IMR-90 (cell line): ENCODE results near the gene NLRC3. TPM values are rescaled to one million over a fixed set of nuclear protein-coding genes. Genes with fewer than 3 reads are reported as not detected.

Experiments
- ATAC-seq: fragments of 200-7000 bp; cut with Tn5 transposase; 2 replicates; pipeline ENCODE4 v1.9.1; 2020; ENCODE audit warnings: low read depth, mild to moderate bottlenecking, moderate library complexity
- BruUV-seq: library from RNA; stranded (reverse); fragments of 400-500 nt; replicated peaks from 2 replicates; lab custom pipeline; 2021; lab: Mats Ljungman, UMichigan
- CTCF ChIA-PET: fragments of 300-600 bp; formaldehyde crosslinking; extraction: SDS; loops from one replicate; lab custom pipeline; 2021; ENCODE audit warnings: antibody characterized with exemption; lab: Yijun Ruan, JAX
- POLR2A ChIA-PET: fragments of 300-600 bp; sonication (Branson Sonifier 250); formaldehyde crosslinking; loops from one replicate; lab custom pipeline; 2022; ENCODE audit warnings: antibody characterized with exemption; ENCODE audit not compliant: unreplicated experiment; lab: Charles Lee
- DNase-seq: peaks from one replicate; pipeline ENCODE4 v3.0.0; 2013
- H2AFZ ChIP-seq: replicated peaks from 2 replicates; pipeline ENCODE3; 2013; ENCODE audit warnings: low read length, mild to moderate bottlenecking; ENCODE audit not compliant: poor library complexity
- H2AK5ac ChIP-seq: 2 replicates; pipeline ENCODE4 v1.6.1; 2013; ENCODE audit warnings: low read depth, low read length, inconsistent platforms
- H2AK9ac ChIP-seq: replicated peaks from 2 replicates; pipeline ENCODE3; 2013; ENCODE audit warnings: mild to moderate bottlenecking, low read depth, low read length, moderate library complexity; ENCODE audit not compliant: poor library complexity
- H2BK120ac ChIP-seq: 2 replicates; pipeline ENCODE4 v1.6.1; 2013; ENCODE audit warnings: low read depth, low read length, inconsistent platforms
- H2BK15ac ChIP-seq: 3 replicates; pipeline ENCODE4 v1.6.1; 2013; ENCODE audit warnings: low read depth, low read length, inconsistent platforms
- H2BK20ac ChIP-seq: 2 replicates; pipeline ENCODE4 v1.6.1; 2013; ENCODE audit warnings: low read depth, mild to moderate bottlenecking, inconsistent platforms, low read length, moderate library complexity
- H2BK5ac ChIP-seq: 2 replicates; pipeline ENCODE4 v1.6.1; 2013; ENCODE audit warnings: mild to moderate bottlenecking, low read depth, low read length, inconsistent platforms; ENCODE audit not compliant: poor library complexity, severe bottlenecking
- H3K14ac ChIP-seq: replicated peaks from 2 replicates; pipeline ENCODE4 v1.6.1; 2013; ENCODE audit warnings: low read depth, low read length, inconsistent platforms
- H3K18ac ChIP-seq: 2 replicates; pipeline ENCODE4 v1.6.1; 2013; ENCODE audit warnings: low read depth, low read length, control low read depth
- H3K23ac ChIP-seq: 2 replicates; pipeline ENCODE4 v1.6.1; 2013; ENCODE audit warnings: low read depth, low read length, inconsistent platforms
- H3K27ac ChIP-seq: 2 replicates; pipeline ENCODE4 v1.5.1; 2013; ENCODE audit warnings: mild to moderate bottlenecking, control low read depth, low read length; ENCODE audit not compliant: insufficient read depth
- H3K27me3 ChIP-seq: 2 replicates; pipeline ENCODE4 v1.6.1; 2013; ENCODE audit warnings: low read length; ENCODE audit not compliant: control insufficient read depth, insufficient read depth
- H3K36me3 ChIP-seq: 2 replicates; pipeline ENCODE4 v1.6.1; 2013; ENCODE audit warnings: low read length, mixed read lengths; ENCODE audit not compliant: control insufficient read depth, insufficient read depth
- H3K4ac ChIP-seq: 2 replicates; pipeline ENCODE4 v1.6.1; 2013; ENCODE audit warnings: low read depth, low read length, inconsistent platforms
- H3K4me1 ChIP-seq: 2 replicates; pipeline ENCODE4 v1.6.1; 2013; ENCODE audit warnings: low read length, mixed read lengths; ENCODE audit not compliant: control insufficient read depth, insufficient read depth
- H3K4me2 ChIP-seq: 2 replicates; pipeline ENCODE4 v1.6.1; 2013; ENCODE audit warnings: low read depth, mild to moderate bottlenecking, control low read depth, low read length, moderate library complexity
- H3K4me3 ChIP-seq: 2 replicates; pipeline ENCODE4 v1.5.1; 2013; ENCODE audit warnings: low read depth, mild to moderate bottlenecking, control low read depth, low read length, moderate library complexity; ENCODE audit not compliant: insufficient read depth
- H3K56ac ChIP-seq: 2 replicates; pipeline ENCODE4 v1.6.1; 2013; ENCODE audit warnings: low read length, inconsistent platforms; ENCODE audit not compliant: insufficient read depth; ENCODE audit errors: extremely low read depth
- H3K79me1 ChIP-seq, 2 experiments: 2 replicates each; pipeline ENCODE4 v1.6.1; 2013; ENCODE audit warnings: low read length in 2 of 2, inconsistent platforms in 1 of 2, low read depth in 1 of 2
- H3K9ac ChIP-seq: 2 replicates; pipeline ENCODE4 v1.6.1; 2013; ENCODE audit warnings: low read depth, low read length, control low read depth
- H3K9me1 ChIP-seq: 2 replicates; pipeline ENCODE4 v1.6.1; 2013; ENCODE audit warnings: low read length, inconsistent platforms; ENCODE audit not compliant: insufficient read depth
- H3K9me3 ChIP-seq: 2 replicates; pipeline ENCODE4 v1.6.1; 2013; ENCODE audit warnings: low read length; ENCODE audit not compliant: control insufficient read depth, insufficient read depth
- H4K20me1 ChIP-seq: 2 replicates; pipeline ENCODE4 v1.6.1; 2013; ENCODE audit warnings: low read length, inconsistent platforms; ENCODE audit not compliant: insufficient read depth
- H4K5ac ChIP-seq: 2 replicates; pipeline ENCODE4 v1.6.1; 2013; ENCODE audit warnings: mild to moderate bottlenecking, low read depth, low read length, control low read depth
- H4K8ac ChIP-seq, 2 experiments: 2 replicates each; pipeline ENCODE4 v1.6.1; 2013; ENCODE audit warnings: low read depth in 2 of 2, low read length in 2 of 2, control low read depth in 1 of 2, inconsistent platforms in 1 of 2
- H4K91ac ChIP-seq: 2 replicates; pipeline ENCODE4 v1.6.1; 2013; ENCODE audit warnings: low read depth, low read length, inconsistent platforms; ENCODE audit not compliant: insufficient read depth
- CHD1 ChIP-seq: IDR thresholded peaks from 2 replicates; pipeline ENCODE4 v1.6.1; 2012; ENCODE audit warnings: low read depth, low read length, improper control_type of control experiment
- ELK1 ChIP-seq: fragments of 150-350 bp; IDR thresholded peaks from 2 replicates; pipeline ENCODE4 v1.6.1; 2016; ENCODE audit warnings: low read depth, mild to moderate bottlenecking, low read length, moderate library complexity, borderline replicate concordance
- FOS ChIP-seq: fragments of 150-350 bp; IDR thresholded peaks from 2 replicates; pipeline ENCODE4 v1.6.1; 2016; ENCODE audit warnings: low read depth, low read length
- MAFK ChIP-seq: IDR thresholded peaks from 2 replicates; pipeline ENCODE4 v1.6.1; 2012; ENCODE audit warnings: low read depth, low read length, improper control_type of control experiment
- MAZ ChIP-seq: IDR thresholded peaks from 2 replicates; pipeline ENCODE4 v1.6.1; 2012; ENCODE audit warnings: low read depth, mild to moderate bottlenecking, low read length, improper control_type of control experiment, moderate library complexity, borderline replicate concordance
- MXI1 ChIP-seq: IDR thresholded peaks from 2 replicates; pipeline ENCODE4 v1.6.1; 2012; ENCODE audit warnings: low read depth, mild to moderate bottlenecking, low read length, moderate library complexity, borderline replicate concordance
- NFE2L2 ChIP-seq: fragments of 150-350 bp; IDR thresholded peaks from 2 replicates; pipeline ENCODE4 v1.6.1; 2016; ENCODE audit warnings: low read depth, mild to moderate bottlenecking, low read length
- RAD21 ChIP-seq: IDR thresholded peaks from 2 replicates; pipeline ENCODE4 v1.6.1; 2012; ENCODE audit warnings: low read length, improper control_type of control experiment
- RCOR1 ChIP-seq: IDR thresholded peaks from 2 replicates; pipeline ENCODE4 v1.6.1; 2012; ENCODE audit warnings: mild to moderate bottlenecking, low read length, improper control_type of control experiment; ENCODE audit not compliant: insufficient replicate concordance
- USF2 ChIP-seq: fragments of 150-350 bp; IDR thresholded peaks from 2 replicates; pipeline ENCODE4 v1.6.1; 2017; ENCODE audit warnings: mild to moderate bottlenecking, antibody characterized with exemption, low read length, low read depth
- WGBS, 2 experiments: methylation state at CpG; one replicate each; pipeline versions ENCODE4 v1.1.5 to v1.1.7; 2013; ENCODE audit warnings: missing lambda C conversion rate in 2 of 2; ENCODE audit not compliant: insufficient read length in 1 of 2; ENCODE audit errors: extremely low coverage in 2 of 2; 5-methylcytosine and 5-hydroxymethylcytosine counted together
- dilution Hi-C: fragments of 300-500 bp; cut with HindIII; formaldehyde crosslinking; loops from one replicate; pipeline ENCODE4 v1.14.3; 2018; ENCODE audit warnings: low sequenced_read_pairs; ENCODE audit not compliant: unreplicated experiment
- in situ Hi-C: fragments of 300-500 bp; cut with MboI; formaldehyde crosslinking; loops from 3 replicates; pipeline ENCODE4 v1.14.3; 2019; ENCODE audit warnings: low sequenced_read_pairs, inconsistent platforms, mixed read lengths
- intact Hi-C: fragments of 100-400 bp; cut with micrococcal nuclease; formaldehyde crosslinking; loops from 2 replicates; pipeline ENCODE4 v1.10.0; 2022
- polyA plus RNA-seq, 3 experiments: library from polyadenylated mRNA; depleted of rRNA; stranded (reverse); fragments of >200 nt; gene quantifications; 2 replicates each; pipeline ENCODE4 v1.2.3, GENCODE V29; 2012; ENCODE audit warnings: low replicate concordance in 1 of 3
- total RNA-seq: library from RNA; depleted of rRNA; stranded (reverse); fragments of >200 nt; gene quantifications from 2 replicates; pipeline ENCODE4 v1.2.3, GENCODE V29; 2012

NLRC3 gene
- total and polyA plus RNA-seq, 2 of the 4 experiments (the other 2 are of a cell fraction) = not detected

GRCh38 chr16:3548859-3549258 lies 28.3 kb downstream of the NLRC3 start:
- Histone ChIP-seq H3K4me1 (peaks cover 6% of the 10 kb centered on the region; the same call in 1 of the 2 replicates), H2AK5ac (no peak overlapping the region; the same call in 1 of the 2 replicates), H3K56ac (no peak overlapping the region), H2BK15ac (no peak overlapping the region), H3K9me1 (no peaks in the 10 kb centered on the region), H4K91ac (no peak overlapping the region), H3K4me2 (no peak overlapping the region), H3K4ac (no peak overlapping the region), H3K27ac (no peak overlapping the region), H3K27me3 (peaks cover 5% of the 10 kb centered on the region), H3K4me3 (no peak overlapping the region), H3K79me1 (no peaks in the 10 kb centered on the region), H3K14ac (no peak overlapping the region), H2BK5ac (no peak overlapping the region), H2BK20ac (no peak overlapping the region), H3K36me3 (no peaks in the 10 kb centered on the region), H2AK9ac (no peak overlapping the region), H2BK120ac (no peak overlapping the region), H4K5ac (no peak overlapping the region), H3K18ac (no peak overlapping the region), H4K8ac (no peak overlapping the region), H3K9me3 (no peaks in the 10 kb centered on the region), H2AFZ (no peak overlapping the region), H3K23ac (no peak overlapping the region), H3K9ac (no peak overlapping the region), H4K20me1 (no peaks in the 10 kb centered on the region; the same call in 1 of the 2 replicates)
- no TSS peak for BruUV-seq
- ATAC-seq = no peak
- dilution Hi-C loops (no loop called here), intact Hi-C loops (no loop called here), in situ Hi-C loops (no loop called here)
- POLR2A ChIA-PET = no interaction called here
- TF ChIP-seq RAD21 (no peak), ELK1 (no peak), MAFK (no peak), MAZ (no peak), FOS (no peak), MXI1 (no peak), RCOR1 (no peak), USF2 (no peak), NFE2L2 (no peak), CHD1 (no peak)
- no peak for DNase-seq
- CTCF ChIA-PET = no interaction called here
- 80% methylated on average over 3 of the region's 15 CpGs; no CpG with 5 or more reads in 1 of the 2 experiments for WGBS, 2 experiments
